ENCODE results near the gene TRIM52. TPM values are rescaled to one million over a fixed set of nuclear protein-coding genes. Genes with fewer than 3 reads are reported as not detected.

Gene TRIM52
- total RNA-seq, 2 donors from 2014 or later: 11.2 to 15.2 TPM

GRCh38 chr5:181245427-181246275, 15.3 kb downstream of the TRIM52 start:
- H3K36me3 ChIP-seq: peaks cover 0 to 10% of the 10 kb centered on the region in 2 donors
- peak overlapping the region; percentile 67 to 74 for H3K4me3 ChIP-seq
- TF ChIP-seq POLR2AphosphoS5 (IDR thresholded peaks at IDR 0.05): no peak
- no peak for TF ChIP-seq POLR2A (IDR thresholded peaks at IDR 0.05)
- no peak for TF ChIP-seq CTCF (IDR thresholded peaks at IDR 0.05)
- no peak for DNase-seq (ENCODE audit: low spot score)
- no peaks in the 10 kb centered on the region for H3K9me3 ChIP-seq
- peak overlapping the region; percentile 92 to 96 for H3K27ac ChIP-seq
- peaks cover 17% of the 10 kb centered on the region for H3K4me1 ChIP-seq (replicated peaks)
- WGBS: 29% methylated on average over 34 of the region's 34 CpGs
- H3K27me3 ChIP-seq (replicated peaks; ENCODE audit: insufficient read depth): no peaks in the 10 kb centered on the region
- intact Hi-C loops (cut with DNase I): loop anchor here (10.0 kb wide), 2 partner anchors 381 to 441 kb away; partner anchors contain the start of genes MGAT1 and ZFP62

- DNase-seq (ENCODE audit: low spot score): peak; percentile 88
- Histone ChIP-seq H3K27ac (peak within 1 kb of the TSS; percentile 77 to 92), H3K27me3 (replicated peaks; ENCODE audit: insufficient read depth) (no peaks in the 10 kb centered on the region), H3K36me3 (peaks cover 5 to 25% of the 10 kb centered on the region in 2 donors), H3K4me3 (peak within 1 kb of the TSS; percentile 57 to 67), H3K9me3 (no peaks in the 10 kb centered on the region), H3K4me1 (replicated peaks) (peaks cover 13% of the 10 kb centered on the region)
- TF ChIP-seq POLR2AphosphoS5 (IDR thresholded peaks at IDR 0.05): peak; percentile 83
- peak; percentile 30 for TF ChIP-seq POLR2A (IDR thresholded peaks at IDR 0.05)
- TF ChIP-seq CTCF (IDR thresholded peaks at IDR 0.05): no peak
- intact Hi-C loops (cut with DNase I): loop anchor here (2.0 to 10.0 kb wide), 3 partner anchors 21 to 439 kb away; partner anchors contain the start of genes MGAT1, TRIM41 and ZFP62
- WGBS: 1% methylated on average over 50 of the region's 50 CpGs
Measured at GRCh38 chr5:181243564-181244343, 17.2 kb downstream of the TRIM52 start, which contains the start of gene RACK1. Gene RACK1 (minus strand): TSS chr5:181243906. CDS start chr5:181243800, 106 bp downstream.

- Histone ChIP-seq H3K27me3 (replicated peaks; ENCODE audit: insufficient read depth) (no peaks in the 10 kb centered on the region), H3K9me3 (no peaks in the 10 kb centered on the region), H3K36me3 (peaks cover 9 to 31% of the 10 kb centered on the region in 2 donors), H3K4me3 (peak overlapping the region; percentile 57 to 67), H3K27ac (peak overlapping the region; percentile 77 to 92), H3K4me1 (replicated peaks) (peaks cover 8% of the 10 kb centered on the region)
- TF ChIP-seq CTCF (IDR thresholded peaks at IDR 0.05): no peak
- no peak for TF ChIP-seq POLR2A (IDR thresholded peaks at IDR 0.05)
- TF ChIP-seq POLR2AphosphoS5 (IDR thresholded peaks at IDR 0.05): no peak
- intact Hi-C loops (cut with DNase I): loop anchor here (2.0 to 10.0 kb wide), 3 partner anchors 20 to 438 kb away; partner anchors contain the start of genes MGAT1, TRIM41 and ZFP62
- DNase-seq (ENCODE audit: low spot score): no peak
- 0% methylated on average over 25 of the region's 25 CpGs for WGBS
Measured at GRCh38 chr5:181243018-181243563, 17.9 kb downstream of the TRIM52 start.

- peaks cover 18 to 42% of the 10 kb centered on the region in 2 donors for H3K36me3 ChIP-seq
- no peak for DNase-seq (ENCODE audit: low spot score)
- no peaks in the 10 kb centered on the region for H3K27me3 ChIP-seq (replicated peaks; ENCODE audit: insufficient read depth)
- H3K4me1 ChIP-seq (replicated peaks): peaks cover 8% of the 10 kb centered on the region
- TF ChIP-seq CTCF (IDR thresholded peaks at IDR 0.05) (no peak), POLR2A (IDR thresholded peaks at IDR 0.05) (no peak), POLR2AphosphoS5 (IDR thresholded peaks at IDR 0.05) (no peak)
- H3K27ac ChIP-seq: peak overlapping the region in 1 of 2 donors; percentile 77
- no peaks in the 10 kb centered on the region for H3K9me3 ChIP-seq
- 42% methylated on average over 6 of the region's 6 CpGs for WGBS
- intact Hi-C loops (cut with DNase I): loop anchor here (2.0 to 10.0 kb wide), 3 partner anchors 19 to 437 kb away; partner anchors contain the start of genes MGAT1, TRIM41 and ZFP62
- H3K4me3 ChIP-seq: peak overlapping the region; percentile 57 to 67
Measured at GRCh38 chr5:181242031-181242451, 18.9 kb downstream of the TRIM52 start.
